HG03460 (cell line): ENCODE results near the gene KDELR1.
"Not testable (repeated sequence)": the region's sequence is repeated elsewhere in the genome, so short reads cannot be mapped to it uniquely, and the experiment has no call there.

ENCODE experiments used
- ATAC-seq: cut with Tn5 transposase; IDR thresholded peaks from one replicate; pipeline ENCODE4 v1.9.1; 2021; ENCODE audit not compliant: unreplicated experiment

KDELR1 gene

DNA sequence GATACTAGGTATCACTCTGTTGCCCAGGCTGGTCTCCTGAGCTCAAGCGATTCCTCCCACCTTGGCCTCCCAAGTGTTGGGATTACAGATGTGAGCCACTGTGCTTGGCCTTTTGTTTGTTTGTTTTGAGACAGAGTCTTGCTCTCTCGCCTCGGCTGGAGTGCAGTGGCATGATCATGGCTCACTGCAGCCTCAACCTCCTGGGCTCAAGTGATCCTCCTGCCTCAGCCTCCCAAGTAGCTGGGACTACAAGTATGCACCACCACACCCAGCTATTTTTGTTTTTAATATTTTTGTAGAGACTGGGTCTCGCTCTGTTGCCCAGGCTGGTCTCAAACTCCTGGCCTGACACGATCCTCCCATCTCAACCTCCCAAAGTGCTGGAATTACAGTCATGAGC is 19.6 kb downstream of the KDELR1 start:
- not testable (repeated sequence) for ATAC-seq

GRCh38 chr19:48371367-48371766 is 20.0 kb downstream of the KDELR1 start:
- no peak for ATAC-seq

DNA sequence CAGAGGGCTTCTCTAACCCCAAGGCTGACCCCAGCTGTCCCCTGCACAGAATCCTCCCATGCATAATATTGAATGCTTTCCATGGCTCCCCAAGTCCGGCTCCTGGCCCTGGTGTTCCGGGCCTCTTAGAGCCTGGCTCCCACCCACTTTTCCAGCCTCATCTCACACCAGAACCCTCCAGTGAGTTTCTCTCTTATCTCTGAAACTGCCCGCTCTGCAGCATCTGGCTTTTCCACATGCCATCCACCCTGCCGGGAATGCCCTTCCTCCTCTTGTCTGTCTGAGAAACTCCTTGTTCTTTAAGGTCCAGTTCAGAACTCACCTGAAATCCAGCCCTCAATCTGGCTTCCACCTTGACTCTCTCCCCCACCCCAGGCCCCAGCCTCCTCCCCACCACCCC is 20.4 kb downstream of the KDELR1 start:
- no peak for ATAC-seq

GRCh38 chr19:48368936-48369335 is 22.4 kb downstream of the KDELR1 start:
- no peak for ATAC-seq

DNA sequence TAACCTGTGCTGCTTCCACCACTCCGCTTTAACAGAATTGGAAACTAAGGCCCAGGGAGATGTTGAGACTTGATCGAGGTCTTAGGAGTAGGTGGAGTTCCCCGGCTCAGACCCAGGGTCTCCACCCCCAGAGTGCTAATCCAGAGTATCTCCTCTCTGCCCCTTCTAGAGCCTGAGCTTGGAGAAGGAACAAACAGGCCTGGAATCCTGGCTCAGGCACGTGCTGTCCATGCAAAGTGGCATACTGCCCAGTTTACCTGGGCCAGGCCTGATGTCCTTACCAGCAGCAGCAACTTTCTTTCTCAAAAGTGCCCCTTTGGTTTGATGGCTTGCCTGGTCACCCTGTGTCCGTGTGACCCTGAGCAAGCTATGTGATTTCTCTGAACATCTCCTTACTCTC is 23.5 kb downstream of the KDELR1 start:
- no peak for ATAC-seq

- ATAC-seq: no peak
Measured at GRCh38 chr19:48365602-48366001, 25.7 kb downstream of the KDELR1 start.

DNA sequence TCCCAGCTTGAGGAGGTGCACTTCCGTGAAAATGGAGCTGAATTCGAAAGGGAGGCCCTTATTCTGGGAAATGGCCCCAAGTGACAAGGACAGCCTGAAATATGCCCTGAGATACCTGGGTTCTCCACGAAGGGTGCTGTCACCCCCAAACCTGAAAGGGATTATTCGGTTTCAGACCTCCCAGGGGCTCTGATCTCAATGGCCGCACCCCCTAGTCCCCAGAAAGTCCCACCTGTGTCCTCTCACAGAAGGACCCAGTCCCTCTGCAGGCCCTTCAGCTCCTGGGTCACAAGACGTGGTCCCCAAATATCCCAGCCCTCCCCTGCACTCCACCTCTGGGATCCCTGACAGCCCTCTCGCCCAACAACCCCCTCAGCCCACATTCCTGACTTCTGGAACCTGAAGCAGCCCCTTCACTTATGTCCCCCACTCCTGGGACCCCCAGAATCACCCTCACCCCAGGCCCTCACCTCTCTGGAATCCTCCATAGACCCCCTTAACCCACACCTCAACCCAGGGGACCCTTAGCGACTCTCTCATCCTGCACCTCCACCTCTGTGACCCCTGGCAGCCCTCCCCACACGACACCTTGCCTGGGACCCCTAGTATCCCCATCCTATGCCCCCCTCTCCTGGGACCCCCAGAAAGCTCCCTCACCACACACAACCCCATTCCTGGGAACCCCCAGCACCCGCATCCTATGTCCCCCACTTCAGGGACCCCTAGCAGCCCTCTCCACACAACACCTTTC is 26.6 kb downstream of the KDELR1 start:
- ATAC-seq: no peak

- peak; percentile 79 for ATAC-seq
Measured at GRCh38 chr19:48363810-48364597, 27.3 kb downstream of the KDELR1 start, which contains the start of the genes SYNGR4 and TMEM143. TSS of gene SYNGR4 (plus strand) at chr19:48364367. CDS start at chr19:48365843, 1,476 bp downstream. TSS of gene TMEM143 (minus strand) at chr19:48363940. CDS start at chr19:48363920, 20 bp downstream.

DNA sequence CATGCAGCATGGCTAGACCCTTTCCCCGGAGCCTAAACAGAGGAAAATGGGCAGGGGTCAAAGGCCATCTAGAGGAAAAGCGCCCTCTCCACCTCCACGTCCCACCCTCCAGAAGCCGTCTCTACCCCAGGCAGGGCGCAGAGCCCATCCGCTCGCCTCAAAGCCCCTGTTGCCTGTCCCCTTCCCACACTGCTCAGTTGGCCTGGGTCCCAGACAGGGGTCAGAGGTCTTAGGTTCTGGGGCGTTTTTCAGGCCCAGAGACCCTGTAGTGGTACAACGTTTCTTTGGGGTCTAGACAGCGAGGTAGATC is 27.9 kb downstream of the KDELR1 start:
- ATAC-seq: peak; percentile 12

- peak; percentile 46 for ATAC-seq
Measured at GRCh38 chr19:48362716-48363499, 28.4 kb downstream of the KDELR1 start.

DNA sequence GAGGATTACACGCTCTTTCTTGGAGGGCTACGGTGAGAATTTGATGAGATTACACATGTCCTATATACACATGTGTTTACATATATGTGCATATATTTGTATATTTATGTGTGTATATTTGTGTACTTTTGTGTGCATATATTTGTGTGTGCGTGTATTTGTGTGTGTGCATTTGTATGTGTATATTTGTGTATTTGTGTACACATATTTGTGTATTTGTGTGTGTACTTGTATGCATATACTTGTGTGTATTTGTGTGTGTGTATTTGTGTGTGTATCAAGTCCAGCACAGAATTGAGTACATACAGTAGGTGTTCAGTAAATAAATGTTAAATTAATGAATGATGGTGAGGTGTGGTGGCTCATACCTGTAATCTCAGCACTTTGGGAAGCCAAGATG is 29.4 kb downstream of the KDELR1 start:
- ATAC-seq: no peak

DNA sequence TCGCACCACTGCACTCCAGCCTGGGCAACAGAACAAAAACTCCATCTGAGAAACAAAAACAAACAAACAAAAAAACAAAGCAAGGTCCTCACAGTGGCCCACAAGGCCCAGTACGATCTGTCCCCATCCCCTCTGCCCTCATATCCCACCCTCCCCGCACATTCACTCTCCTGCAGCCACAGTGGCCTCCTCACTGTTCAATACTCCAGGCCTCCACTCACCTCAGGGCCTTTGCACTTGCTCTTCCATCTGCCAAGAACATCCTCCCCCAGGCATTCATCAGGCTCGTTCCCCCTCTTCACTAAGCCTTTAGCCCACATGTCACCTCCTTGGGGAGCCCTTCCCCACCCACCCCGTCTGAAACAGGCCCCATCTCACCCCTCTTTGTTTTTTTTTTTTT is 32.2 kb downstream of the KDELR1 start:
- ATAC-seq: no peak

GRCh38 chr19:48355365-48355954 is 35.9 kb downstream of the KDELR1 start:
- no peak for ATAC-seq

DNA sequence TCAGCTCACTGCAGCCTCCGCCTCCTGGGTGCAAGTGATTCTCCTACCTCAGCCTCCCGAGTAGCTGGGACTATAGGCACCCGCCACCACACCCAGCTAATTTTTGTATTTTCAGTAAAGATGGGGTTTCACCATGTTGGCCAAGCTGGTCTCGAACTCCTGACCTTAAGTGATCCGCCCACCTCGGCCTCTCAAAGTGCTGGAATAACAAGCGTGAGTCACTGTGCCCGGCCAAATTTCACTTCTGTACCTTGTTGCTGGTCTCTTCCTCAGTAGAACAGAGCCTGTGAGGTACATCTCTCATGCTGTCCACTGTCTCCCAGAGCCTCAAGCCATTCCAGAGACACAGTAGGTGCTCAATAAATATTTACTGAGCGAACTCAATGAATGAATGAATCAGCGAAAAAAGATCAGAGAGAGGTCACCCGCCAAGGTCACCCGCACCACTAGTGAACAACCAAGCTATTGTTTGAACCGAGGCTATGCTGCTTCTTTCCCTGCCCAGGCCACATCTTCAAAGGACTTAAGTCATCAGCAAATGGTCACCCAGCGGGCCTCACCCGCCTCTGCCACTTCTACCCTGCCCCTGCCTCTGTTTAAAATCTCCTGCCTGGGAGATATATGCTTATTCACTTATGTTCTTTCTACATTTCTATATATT is 36.9 kb downstream of the KDELR1 start:
- ATAC-seq: no peak

DNA sequence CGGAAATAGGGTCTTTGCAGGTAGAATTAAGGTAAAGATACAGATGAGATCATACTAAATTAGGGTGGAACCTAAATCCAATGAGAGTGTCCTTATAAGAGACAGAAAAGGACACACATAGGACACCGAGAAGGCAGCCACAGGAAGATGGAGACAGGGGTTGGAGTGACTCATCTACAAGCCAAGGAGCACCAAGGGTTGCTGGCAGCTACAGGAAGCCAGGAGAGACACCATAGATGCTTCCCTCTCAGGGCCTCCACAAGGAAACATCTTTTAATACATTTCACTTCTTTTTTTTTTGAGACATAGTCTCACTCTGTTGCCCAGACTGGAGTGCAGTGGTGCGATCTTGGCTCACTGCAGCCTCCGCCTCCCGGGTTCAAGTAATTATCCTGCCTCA is 37.7 kb downstream of the KDELR1 start:
- ATAC-seq: no peak

- ATAC-seq: no peak
Measured at GRCh38 chr19:48351341-48351752, 40.0 kb downstream of the KDELR1 start.

GRCh38 chr19:48350856-48351255 is 40.5 kb downstream of the KDELR1 start:
- ATAC-seq: no peak

- ATAC-seq: no peak
Measured at GRCh38 chr19:48348737-48349136, 42.6 kb downstream of the KDELR1 start.

DNA sequence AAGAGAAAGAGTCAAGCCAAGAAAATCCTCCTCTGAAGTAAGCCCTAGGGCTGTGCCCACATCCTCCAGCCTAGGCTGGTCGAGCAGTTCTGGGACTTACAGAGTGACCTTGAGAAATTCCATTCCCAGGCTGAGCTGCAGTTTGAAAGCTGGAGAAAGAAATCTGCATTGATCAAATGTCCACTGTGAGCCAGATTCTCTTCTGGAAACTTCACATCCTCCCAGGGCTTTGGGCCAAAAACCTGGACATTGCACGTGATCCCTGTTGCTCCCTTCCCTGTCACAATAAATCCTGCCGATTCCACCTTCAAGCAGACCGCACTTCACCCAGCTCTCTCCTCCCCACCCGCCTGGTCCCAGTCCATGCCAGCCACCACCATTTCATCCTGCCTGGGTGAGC is 43.3 kb downstream of the KDELR1 start:
- ATAC-seq: no peak

DNA sequence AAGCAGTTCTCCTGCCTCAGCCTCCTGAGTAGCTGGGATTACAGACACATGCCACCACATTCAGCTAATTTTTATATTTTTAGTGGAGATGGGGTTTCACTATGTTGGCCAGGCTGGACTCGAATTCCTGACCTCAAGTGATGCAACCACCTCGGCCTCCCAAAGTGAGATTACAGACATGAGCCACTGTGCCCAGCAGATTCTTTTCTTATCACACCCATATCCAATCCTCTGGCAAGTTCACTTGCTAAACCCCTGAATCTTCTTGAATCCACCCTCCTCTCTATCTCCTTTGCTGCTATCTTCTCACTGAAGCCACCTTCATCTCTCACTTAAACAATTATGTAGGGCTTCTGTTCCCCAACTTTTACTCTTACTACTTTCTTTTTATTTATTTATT is 45.2 kb downstream of the KDELR1 start:
- ATAC-seq: no peak

DNA sequence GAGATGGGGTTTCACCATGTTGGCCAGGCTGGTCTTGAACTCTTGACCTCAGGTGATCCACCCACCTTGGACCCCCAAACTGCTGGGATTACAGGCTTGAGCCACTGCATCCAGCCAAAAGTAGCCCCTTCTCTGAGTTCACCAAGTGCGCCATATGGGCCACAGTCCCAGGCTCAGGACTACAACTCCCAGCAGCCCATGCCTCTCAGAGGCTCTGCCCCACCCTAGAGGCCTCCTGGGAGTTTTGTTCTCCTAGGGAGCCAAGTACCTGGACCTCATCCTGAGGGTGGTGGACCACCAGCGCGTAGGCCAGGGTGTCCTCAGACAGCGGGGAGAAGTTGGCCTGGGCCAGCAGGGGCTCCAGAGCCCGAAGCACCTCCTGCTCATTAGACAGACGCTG is 46.5 kb downstream of the KDELR1 start:
- ATAC-seq: no peak
